Right lobe of liver (tissue), 4 donors: ENCODE measurements around the gene WIF1.

ENCODE experiments used
- POLR2A ChIP-seq: fragments of 450-650 bp; IDR thresholded peaks from one replicate; pipeline ENCODE4 v1.6.1; 2017; ENCODE audit warnings: antibody characterized with exemption, mild to moderate bottlenecking
- TF ChIP-seq, protein P1 (sequence below), 4 donors: fragments of 200-600 bp in 3 of 4; fragments of 450-650 bp in 1 of 4; IDR thresholded peaks; one replicate each; pipeline versions ENCODE4 v1.5.1 to v1.8.0; 2016 to 2022; ENCODE audit warnings: antibody characterized with exemption in 4 of 4, mild to moderate bottlenecking in 2 of 4
- donor health status: DM: no; HTN: no; CAD: no.
- donor health status: DM: no; HTN: no; CAD: no.
- donor health status: DM: no; HTN: yes; CAD: no.

DNA sequence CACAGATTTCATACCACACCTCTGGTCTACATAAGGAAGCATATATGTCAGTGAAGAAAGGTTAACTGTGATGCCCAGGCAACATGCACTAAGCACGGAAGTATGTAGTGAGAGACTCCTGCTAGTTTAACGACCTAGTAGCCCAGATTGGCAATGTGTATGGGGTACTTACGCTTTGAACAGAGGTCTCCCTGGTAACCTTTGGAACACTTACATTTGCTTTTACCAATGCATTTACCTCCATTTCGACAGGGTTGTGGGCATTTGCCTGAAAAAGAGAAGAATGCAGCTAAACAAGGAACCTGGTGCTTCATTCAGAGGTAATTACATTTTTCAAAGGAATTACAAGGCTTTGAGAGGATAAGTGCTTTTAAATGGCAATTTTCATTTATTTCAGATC lies 65.2 kb downstream of the WIF1 start:
- TF ChIP-seq, protein P1, sequence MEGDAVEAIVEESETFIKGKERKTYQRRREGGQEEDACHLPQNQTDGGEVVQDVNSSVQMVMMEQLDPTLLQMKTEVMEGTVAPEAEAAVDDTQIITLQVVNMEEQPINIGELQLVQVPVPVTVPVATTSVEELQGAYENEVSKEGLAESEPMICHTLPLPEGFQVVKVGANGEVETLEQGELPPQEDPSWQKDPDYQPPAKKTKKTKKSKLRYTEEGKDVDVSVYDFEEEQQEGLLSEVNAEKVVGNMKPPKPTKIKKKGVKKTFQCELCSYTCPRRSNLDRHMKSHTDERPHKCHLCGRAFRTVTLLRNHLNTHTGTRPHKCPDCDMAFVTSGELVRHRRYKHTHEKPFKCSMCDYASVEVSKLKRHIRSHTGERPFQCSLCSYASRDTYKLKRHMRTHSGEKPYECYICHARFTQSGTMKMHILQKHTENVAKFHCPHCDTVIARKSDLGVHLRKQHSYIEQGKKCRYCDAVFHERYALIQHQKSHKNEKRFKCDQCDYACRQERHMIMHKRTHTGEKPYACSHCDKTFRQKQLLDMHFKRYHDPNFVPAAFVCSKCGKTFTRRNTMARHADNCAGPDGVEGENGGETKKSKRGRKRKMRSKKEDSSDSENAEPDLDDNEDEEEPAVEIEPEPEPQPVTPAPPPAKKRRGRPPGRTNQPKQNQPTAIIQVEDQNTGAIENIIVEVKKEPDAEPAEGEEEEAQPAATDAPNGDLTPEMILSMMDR (IDR thresholded peaks at IDR 0.05) = no peak
- no peak for TF ChIP-seq POLR2A
